ENCODE results near the gene CDH13.

- TF ChIP-seq POLR2AphosphoS5 (IDR thresholded peaks at IDR 0.05) (no peak), CTCF (IDR thresholded peaks at IDR 0.05) (no peak), POLR2A (IDR thresholded peaks at IDR 0.05; ENCODE audit: low read depth) (no peak)
Measured at GRCh38 chr16:83721676-83722075, 1094.9 kb downstream of the CDH13 start.

Data from esophagus muscularis mucosa (tissue), 3 donors.